Endothelial cell (in vitro differentiated cells): Measurements from ENCODE around the gene NAALADL2. TPM values are rescaled to one million over a fixed set of nuclear protein-coding genes. Genes with fewer than 3 reads are reported as not detected.
"Not testable (repeated sequence)": the region's sequence is repeated elsewhere in the genome, so short reads cannot be mapped to it uniquely, and the experiment has no call there.

Experiments used
- DNase-seq: peaks from one replicate; pipeline ENCODE4 v3.0.0; 2021; ENCODE audit warnings: low spot score
- H3K27ac Mint-ChIP-seq: one replicate; pipeline ENCODE4 v1.8.0; 2021; ENCODE audit warnings: mixed read lengths, inconsistent platforms; ENCODE audit not compliant: unreplicated experiment
- H3K27me3 Mint-ChIP-seq: one replicate; pipeline ENCODE4 v1.8.0; 2021; ENCODE audit warnings: mild to moderate bottlenecking, moderate library complexity, mixed read lengths, inconsistent platforms; ENCODE audit not compliant: unreplicated experiment
- H3K36me3 Mint-ChIP-seq: one replicate; pipeline ENCODE4 v1.8.0; 2021; ENCODE audit warnings: mild to moderate bottlenecking, low read depth, mixed read lengths, inconsistent platforms; ENCODE audit not compliant: unreplicated experiment
- H3K4me1 Mint-ChIP-seq: one replicate; pipeline ENCODE4 v1.8.0; 2021; ENCODE audit warnings: mild to moderate bottlenecking, mixed read lengths, inconsistent platforms; ENCODE audit not compliant: unreplicated experiment
- H3K4me3 Mint-ChIP-seq: one replicate; pipeline ENCODE4 v1.8.0; 2021; ENCODE audit warnings: mild to moderate bottlenecking, mixed read lengths, inconsistent platforms; ENCODE audit not compliant: unreplicated experiment
- H3K9me3 Mint-ChIP-seq: one replicate; pipeline ENCODE4 v1.8.0; 2021; ENCODE audit warnings: mixed read lengths, inconsistent platforms; ENCODE audit not compliant: unreplicated experiment
- CTCF ChIP-seq: fragments of 200-600 bp; sonication (generic); IDR thresholded peaks from one replicate; pipeline ENCODE4 v1.5.0; 2021; ENCODE audit warnings: antibody characterized with exemption; ENCODE audit not compliant: unreplicated experiment
- total RNA-seq: library from RNA; stranded (reverse); fragmentation: NEBNext Ultra II Directional; extraction: Animal tissue kit (Norgen Biotek cat#: 25700); gene quantifications from one replicate; pipeline ENCODE4 v1.2.1, GENCODE V29; 2021; ENCODE audit not compliant: unreplicated experiment

The NAALADL2 gene
- total RNA-seq, 1 donor from 2014 or later = 3.5 TPM

GRCh38 chr3:175818811-175819464 is 959.8 kb downstream of the NAALADL2 start:
- peaks cover 1% of the 10 kb centered on the region for H3K27me3 Mint-ChIP-seq
- peaks cover 19% of the 10 kb centered on the region for H3K4me1 Mint-ChIP-seq
- no peak for DNase-seq
- H3K27ac Mint-ChIP-seq = no peak overlapping the region
- no peak overlapping the region for H3K4me3 Mint-ChIP-seq
- H3K9me3 Mint-ChIP-seq = peaks cover 19% of the 10 kb centered on the region
- H3K36me3 Mint-ChIP-seq = peaks cover 17% of the 10 kb centered on the region
- TF ChIP-seq CTCF = no peak

- Mint-ChIP-seq H3K36me3 (peaks cover 17% of the 10 kb centered on the region), H3K27ac (peak overlapping the region; percentile 84), H3K4me1 (peaks cover 19% of the 10 kb centered on the region), H3K9me3 (peaks cover 15% of the 10 kb centered on the region)
- H3K27me3 Mint-ChIP-seq, H3K4me3 Mint-ChIP-seq, DNase-seq: not testable (repeated sequence)
These were observed 963.8 kb downstream of the NAALADL2 start for GRCh38 chr3:175822766-175823491.

GRCh38 chr3:175825016-175825580 is 966.0 kb downstream of the NAALADL2 start:
- DNase-seq, H3K4me3 Mint-ChIP-seq, H3K36me3 Mint-ChIP-seq, H3K9me3 Mint-ChIP-seq, H3K27ac Mint-ChIP-seq, H3K27me3 Mint-ChIP-seq: not testable (repeated sequence)
- H3K4me1 Mint-ChIP-seq = peaks cover 19% of the 10 kb centered on the region

- no peaks in the 10 kb centered on the region for H3K9me3 Mint-ChIP-seq
- no peak overlapping the region for H3K4me3 Mint-ChIP-seq
- peaks cover 1% of the 10 kb centered on the region for H3K27me3 Mint-ChIP-seq
- DNase-seq = no peak
- peaks cover 14% of the 10 kb centered on the region for H3K4me1 Mint-ChIP-seq
- no peak overlapping the region for H3K27ac Mint-ChIP-seq
- H3K36me3 Mint-ChIP-seq = no peaks in the 10 kb centered on the region
- no peak for TF ChIP-seq CTCF
These were observed 967.6 kb downstream of the NAALADL2 start for GRCh38 chr3:175826759-175827158.

GRCh38 chr3:175829809-175830208 is 970.7 kb downstream of the NAALADL2 start:
- not testable (repeated sequence) for H3K9me3 Mint-ChIP-seq, DNase-seq, H3K36me3 Mint-ChIP-seq, H3K4me1 Mint-ChIP-seq, H3K27ac Mint-ChIP-seq, H3K27me3 Mint-ChIP-seq, H3K4me3 Mint-ChIP-seq

GRCh38 chr3:175835763-175836162 is 976.6 kb downstream of the NAALADL2 start:
- H3K9me3 Mint-ChIP-seq, H3K27me3 Mint-ChIP-seq, H3K27ac Mint-ChIP-seq, H3K4me1 Mint-ChIP-seq, H3K36me3 Mint-ChIP-seq, H3K4me3 Mint-ChIP-seq, DNase-seq: not testable (repeated sequence)

GRCh38 chr3:175836617-175837016 is 977.5 kb downstream of the NAALADL2 start:
- no peak for TF ChIP-seq CTCF
- H3K9me3 Mint-ChIP-seq = no peaks in the 10 kb centered on the region
- DNase-seq = no peak
- no peaks in the 10 kb centered on the region for H3K36me3 Mint-ChIP-seq
- H3K4me3 Mint-ChIP-seq = no peak overlapping the region
- H3K27ac Mint-ChIP-seq = no peak overlapping the region
- no peaks in the 10 kb centered on the region for H3K4me1 Mint-ChIP-seq
- no peaks in the 10 kb centered on the region for H3K27me3 Mint-ChIP-seq
